GM18526 (cell line): ENCODE measurements around the gene NAMPT.
A peak's percentile ranks its signal among the peaks of the same experiment; 100 is the strongest.

Experiments used
- POLR2A ChIP-seq: IDR thresholded peaks from 3 replicates; pipeline ENCODE4 v1.6.1; 2011; ENCODE audit not compliant: insufficient read length; ENCODE audit errors: extremely low read depth

The NAMPT gene

GRCh38 chr7:106284714-106285050 is at the start of gene NAMPT:
NAMPT (minus strand) TSS chr7:106284983; CDS start chr7:106284884, 99 bp downstream.
- peak; percentile 94 for TF ChIP-seq POLR2A

GRCh38 chr7:106332201-106332600 is 47.4 kb upstream of the NAMPT start:
- no peak for TF ChIP-seq POLR2A

- no peak for TF ChIP-seq POLR2A
These were observed 46.8 kb upstream of the NAMPT start for GRCh38 chr7:106331441-106332175.

- TF ChIP-seq POLR2A: no peak
These were observed 45.4 kb upstream of the NAMPT start for GRCh38 chr7:106329971-106330733.

DNA sequence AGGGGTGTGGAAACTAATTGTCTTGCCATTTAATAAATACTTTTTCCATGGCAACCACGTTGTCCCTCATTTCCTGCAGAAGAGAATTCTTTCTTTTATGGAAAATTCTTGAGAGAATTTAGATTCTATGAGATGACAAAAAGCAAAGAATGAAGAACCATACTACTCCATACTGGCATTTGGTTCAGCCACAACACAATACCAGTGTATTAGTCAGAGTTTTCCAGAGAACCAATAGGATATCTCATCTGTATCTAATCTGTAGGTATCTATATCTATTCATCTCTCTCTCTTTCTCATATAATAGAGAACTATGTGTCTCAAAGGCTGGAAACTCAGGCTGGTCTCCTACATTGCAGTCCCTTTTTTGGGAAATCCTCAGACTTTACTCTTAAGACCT is 44.6 kb upstream of the NAMPT start:
- TF ChIP-seq POLR2A: no peak

- TF ChIP-seq POLR2A: no peak
These were observed 43.0 kb upstream of the NAMPT start for GRCh38 chr7:106327538-106328481.

DNA sequence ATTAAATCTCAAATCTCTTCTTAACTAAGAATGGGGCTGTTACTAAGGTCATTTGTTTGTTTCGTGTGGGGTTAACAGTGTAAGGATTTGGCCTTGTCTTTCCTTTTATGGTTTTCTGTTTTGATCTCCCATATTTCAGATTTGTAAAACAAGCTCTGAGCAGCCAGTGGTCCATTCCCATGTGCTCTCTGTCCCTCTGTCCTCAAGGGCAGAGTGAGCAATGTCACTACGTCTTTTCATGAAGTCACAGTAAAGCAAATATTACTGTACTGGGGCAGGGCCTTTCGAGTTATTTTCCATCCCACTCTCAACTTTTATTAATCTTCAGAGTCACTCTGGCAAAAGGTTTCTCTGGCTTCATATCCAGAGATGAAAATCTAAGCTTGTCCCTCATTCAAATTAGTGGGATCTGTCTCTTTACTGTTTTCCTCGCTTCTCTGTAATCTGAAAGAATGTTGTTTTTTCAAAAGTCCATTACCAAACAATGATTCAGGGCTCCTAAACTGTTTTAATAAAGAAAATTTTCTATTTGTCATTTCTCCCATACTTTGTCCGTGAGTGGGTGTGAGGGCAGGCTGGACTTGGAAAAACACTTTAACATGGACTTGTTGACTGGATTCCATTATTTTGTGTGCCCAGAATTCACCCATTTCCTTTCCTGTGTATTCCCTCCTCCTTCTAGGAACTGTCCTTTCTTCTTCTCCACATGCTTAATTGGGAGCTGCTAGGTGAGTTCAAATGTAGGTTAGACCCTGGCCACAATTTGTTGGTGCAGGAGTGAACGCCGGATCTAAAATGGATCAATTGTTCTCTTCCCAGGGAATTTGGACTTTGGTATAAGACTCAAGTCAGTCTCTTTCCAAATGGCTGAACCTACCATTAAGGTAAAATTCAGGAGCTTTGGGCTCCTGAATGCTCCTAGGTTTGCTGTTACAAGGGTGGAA is 42.1 kb upstream of the NAMPT start:
- TF ChIP-seq POLR2A: no peak

- no peak for TF ChIP-seq POLR2A
These were observed 33.7 kb upstream of the NAMPT start for GRCh38 chr7:106318482-106318881.

DNA sequence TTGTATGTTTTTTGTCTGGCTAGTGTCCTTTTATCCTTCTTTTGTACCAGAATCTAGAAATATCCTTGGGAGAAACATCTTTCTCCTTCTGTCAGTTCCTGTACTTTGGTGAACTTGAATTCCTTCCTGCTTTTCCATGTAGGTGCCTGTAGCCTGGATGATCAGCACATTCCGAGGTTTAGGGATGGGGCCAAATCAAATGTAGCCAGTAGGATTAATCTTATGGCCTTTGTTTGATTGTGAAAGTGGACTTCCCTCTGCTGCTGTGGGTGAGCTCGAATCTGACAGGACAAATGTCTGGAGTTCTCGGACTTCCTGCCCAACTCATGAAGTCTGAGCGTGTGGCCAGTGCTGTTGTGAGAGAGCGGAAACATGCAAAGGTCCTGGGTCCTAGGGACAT is 33.2 kb upstream of the NAMPT start:
- TF ChIP-seq POLR2A: no peak

DNA sequence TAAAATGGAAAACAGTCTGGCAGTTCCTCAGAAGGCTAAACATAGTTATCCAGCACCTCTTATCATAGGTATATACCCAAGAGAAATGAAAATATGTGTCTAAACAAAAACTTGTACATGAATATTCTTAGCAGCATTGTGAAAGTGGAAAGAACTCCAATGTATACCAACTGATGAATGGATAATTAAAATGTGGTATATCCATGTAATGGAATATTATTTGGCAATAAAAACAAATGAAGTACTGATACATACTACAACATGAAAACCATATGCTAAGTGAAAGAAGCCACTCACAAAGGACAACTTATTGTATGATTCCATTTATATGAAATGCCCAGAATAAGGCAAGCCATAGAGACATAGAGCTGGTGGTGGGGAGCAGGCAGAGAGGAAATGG is 32.2 kb upstream of the NAMPT start:
- no peak for TF ChIP-seq POLR2A

DNA sequence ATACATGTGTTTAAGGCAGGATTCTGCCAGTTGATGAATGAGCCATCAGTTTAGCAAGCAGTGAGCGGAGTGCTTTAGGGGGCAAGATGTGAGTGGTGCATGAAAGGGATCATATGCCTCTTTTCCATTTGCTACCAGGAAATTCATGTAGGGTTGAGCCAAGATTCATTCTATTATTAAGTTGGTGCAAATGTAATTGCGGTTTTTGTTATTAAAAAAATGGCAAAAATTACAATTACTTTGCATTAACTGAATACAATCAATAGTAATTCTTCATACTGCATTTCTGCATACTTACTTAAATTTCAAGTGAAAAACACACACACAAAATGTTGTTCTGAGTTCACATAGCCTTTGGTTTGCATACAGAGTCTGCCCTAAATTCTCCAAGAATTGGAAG is 30.1 kb upstream of the NAMPT start:
- TF ChIP-seq POLR2A: no peak

DNA sequence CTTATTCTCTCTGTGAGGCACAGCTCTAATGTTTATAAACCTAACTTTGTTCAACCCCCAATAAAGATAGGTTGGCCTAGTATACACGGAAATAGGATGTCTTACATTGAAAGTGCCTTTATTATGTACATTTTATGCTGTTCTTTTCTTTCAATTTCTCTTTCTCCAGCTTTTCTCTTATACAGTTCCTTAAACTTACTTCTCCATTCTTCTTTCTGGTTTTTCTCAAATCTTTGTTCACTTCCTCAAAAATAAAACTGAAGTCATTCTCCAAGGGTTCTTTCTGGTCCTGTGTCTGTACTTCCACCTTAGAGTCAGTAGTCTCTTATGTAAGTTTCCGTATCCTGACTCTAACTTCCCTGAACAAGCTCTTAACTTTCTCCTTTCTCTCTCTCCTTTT is 29.2 kb upstream of the NAMPT start:
- TF ChIP-seq POLR2A: no peak

- TF ChIP-seq POLR2A: no peak
These were observed 28.7 kb upstream of the NAMPT start for GRCh38 chr7:106313456-106313901.

DNA sequence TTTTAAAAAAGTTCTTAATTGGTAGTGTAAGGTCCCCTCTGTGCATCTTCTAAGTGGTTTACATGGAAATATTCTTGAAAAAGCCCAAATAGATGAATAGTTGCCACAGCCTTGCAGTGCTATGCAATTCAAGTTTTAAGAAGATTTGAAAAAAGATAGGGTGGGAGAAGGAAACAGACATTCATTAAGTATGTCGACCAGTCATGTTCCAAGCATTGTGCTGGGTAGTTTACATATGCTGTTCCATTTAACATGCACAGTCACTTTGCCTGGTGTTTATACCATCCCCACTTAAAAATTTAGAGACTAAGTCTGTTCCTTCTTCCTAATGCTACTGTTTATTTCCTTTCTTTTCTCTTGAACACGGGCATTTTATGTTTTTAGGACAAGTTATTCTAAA is 28.1 kb upstream of the NAMPT start:
- no peak for TF ChIP-seq POLR2A
